Left lung (tissue), 10 donors: ENCODE measurements around the gene ALDH9A1. TPM values are rescaled to one million over a fixed set of nuclear protein-coding genes. Genes with fewer than 3 reads are reported as not detected.

Experiments
- ATAC-seq: fragments of 200-7000 bp; cut with Tn5 transposase; one replicate; pipeline ENCODE4 v1.9.1; 2020; ENCODE audit warnings: moderate library complexity
- DNase-seq, 4 donors: peaks; one replicate each; pipeline ENCODE4 v3.0.0-alpha.2; 2013 to 2020
- H3K27ac ChIP-seq, 2 donors: fragments of 200-600 bp; sonication (generic) in 1 of 2; one replicate each; pipeline versions ENCODE4 v1.5.0 to v1.8.0; 2020 to 2021
- H3K27me3 ChIP-seq, 2 donors: fragments of 200-600 bp; sonication (generic) in 1 of 2; one replicate each; pipeline versions ENCODE4 v1.5.0 to v1.8.0; 2020 to 2021
- H3K36me3 ChIP-seq, 2 donors: fragments of 200-600 bp; sonication (generic) in 1 of 2; one replicate each; pipeline versions ENCODE4 v1.5.0 to v1.8.0; 2020 to 2021
- H3K4me1 ChIP-seq, 2 donors: fragments of 200-600 bp; one replicate each; pipeline ENCODE4 v1.8.0; 2021
- H3K4me3 ChIP-seq, 2 donors: fragments of 200-600 bp; sonication (generic) in 1 of 2; one replicate each; pipeline versions ENCODE4 v1.5.0 to v1.8.0; 2020 to 2021; ENCODE audit warnings: mild to moderate bottlenecking in 1 of 2
- H3K9me3 ChIP-seq, 2 donors: fragments of 200-600 bp; sonication (generic) in 1 of 2; one replicate each; pipeline versions ENCODE4 v1.5.0 to v1.8.0; 2020 to 2021
- CTCF ChIP-seq, 2 donors: fragments of 200-600 bp; sonication (generic) in 1 of 2; IDR thresholded peaks; one replicate each; pipeline versions ENCODE4 v1.5.0 to v1.8.0; 2021; ENCODE audit warnings: antibody characterized with exemption in 2 of 2
- intact Hi-C, 2 donors: fragments of 100-400 bp; cut with DNase I; formaldehyde crosslinking; loops; one replicate each; pipeline versions ENCODE4 v1.11.2 to v1.14.2; 2022
- polyA plus RNA-seq, 6 donors: library from polyadenylated mRNA; unstranded; fragments of 120-200 nt; gene quantifications; one replicate each; pipeline ENCODE4 v1.2.1, GENCODE V29; 2013; ENCODE audit not compliant: insufficient read length in 6 of 6
- total RNA-seq, 2 donors: library from RNA; stranded (reverse); fragmentation: NEBNext Ultra II Directional; extraction: Animal tissue kit (Norgen Biotek cat#: 25700); gene quantifications; one replicate each; pipeline ENCODE4 v1.2.1, GENCODE V29; 2021
- donor health status: DM: no; HTN: yes; CAD: no.
- donor health status: DM: no; HTN: no; CAD: no.

Gene ALDH9A1
- total and polyA plus RNA-seq, 8 donors = 69.3 to 138 (median 107) TPM

- ATAC-seq (no peak), DNase-seq (no peak)
- Histone ChIP-seq H3K27ac (no peak overlapping the region), H3K9me3 (no peaks in the 10 kb centered on the region), H3K36me3 (no peaks in the 10 kb centered on the region), H3K27me3 (no peaks in the 10 kb centered on the region), H3K4me3 (no peak overlapping the region), H3K4me1 (no peaks in the 10 kb centered on the region)
- no peak for TF ChIP-seq CTCF (IDR thresholded peaks at IDR 0.05)
- intact Hi-C loops = no loop called here
These were observed 74.7 kb downstream of the ALDH9A1 start for GRCh38 chr1:165623624-165624023.

GRCh38 chr1:165619647-165620151, 78.7 kb downstream of the ALDH9A1 start:
- no peaks in the 10 kb centered on the region for H3K36me3 ChIP-seq
- H3K9me3 ChIP-seq = no peaks in the 10 kb centered on the region
- intact Hi-C loops = no loop called here
- no peak for TF ChIP-seq CTCF (IDR thresholded peaks at IDR 0.05)
- no peak overlapping the region for H3K27ac ChIP-seq
- no peak overlapping the region for H3K4me3 ChIP-seq
- no peak for ATAC-seq
- no peaks in the 10 kb centered on the region for H3K4me1 ChIP-seq
- DNase-seq = no peak
- peaks cover 0 to 4% of the 10 kb centered on the region in 2 donors for H3K27me3 ChIP-seq

- no peaks in the 10 kb centered on the region for H3K9me3 ChIP-seq
- no peak overlapping the region for H3K4me3 ChIP-seq
- no peaks in the 10 kb centered on the region for H3K4me1 ChIP-seq
- ATAC-seq (peak; percentile 41), DNase-seq (no peak)
- no peaks in the 10 kb centered on the region for H3K36me3 ChIP-seq
- no peak for TF ChIP-seq CTCF (IDR thresholded peaks at IDR 0.05)
- H3K27ac ChIP-seq = no peak overlapping the region
- peaks cover 0 to 4% of the 10 kb centered on the region in 2 donors for H3K27me3 ChIP-seq
- intact Hi-C loops = no loop called here
These were observed 81.3 kb downstream of the ALDH9A1 start for GRCh38 chr1:165616987-165617546.

- intact Hi-C loops = no loop called here
- peak in 1 of 4 donors; percentile 45 for DNase-seq
- Histone ChIP-seq H3K4me1 (no peaks in the 10 kb centered on the region), H3K27me3 (peaks cover 0 to 4% of the 10 kb centered on the region in 2 donors), H3K36me3 (no peaks in the 10 kb centered on the region), H3K27ac (peak overlapping the region; percentile 7 to 13), H3K9me3 (no peaks in the 10 kb centered on the region), H3K4me3 (no peak overlapping the region)
- peak; percentile 98 for ATAC-seq
- no peak for TF ChIP-seq CTCF (IDR thresholded peaks at IDR 0.05)
These were observed 82.2 kb downstream of the ALDH9A1 start for GRCh38 chr1:165616054-165616612.

Other genes with a start within 250 kb of the ALDH9A1 start
- gene LRRC52, start 154.6 kb downstream of the ALDH9A1 start, total RNA-seq = not detected
- not detected for gene LRRC52, start 154.6 kb downstream of the ALDH9A1 start, polyA plus RNA-seq
- gene MGST3, start 67.3 kb downstream of the ALDH9A1 start, total RNA-seq = 100 to 1,000 TPM; 213 to 217 TPM
- gene MGST3, start 67.3 kb downstream of the ALDH9A1 start, polyA plus RNA-seq = 100 to 1,000 TPM; 137 to 183 (median 169) TPM
- 100 to 1,000 TPM in 1 of 2 donors, 10 to 100 TPM in 1; 91.5 to 102 TPM for gene TMCO1, start 70.3 kb upstream of the ALDH9A1 start, total RNA-seq
- gene TMCO1, start 70.3 kb upstream of the ALDH9A1 start, polyA plus RNA-seq = 100 to 1,000 TPM in 5 of 6 donors, 10 to 100 TPM in 1; 97.4 to 125 (median 114) TPM
- 10 to 100 TPM in 1 of 2 donors, 1 to 10 TPM in 1; 8.6 to 19.8 TPM for gene UCK2, start 129.1 kb upstream of the ALDH9A1 start, total RNA-seq
- 10 to 100 TPM; 18.0 to 25.7 (median 22.2) TPM for gene UCK2, start 129.1 kb upstream of the ALDH9A1 start, polyA plus RNA-seq